IMR-90 (cell line): Measurements from ENCODE around the gene TMEM163.

ENCODE experiments used
- CEBPB ChIP-seq: IDR thresholded peaks from 2 replicates; pipeline ENCODE4 v1.6.1; 2012; ENCODE audit warnings: low read depth, low read length, improper control_type of control experiment
- MAZ ChIP-seq: IDR thresholded peaks from 2 replicates; pipeline ENCODE4 v1.6.1; 2012; ENCODE audit warnings: low read depth, mild to moderate bottlenecking, low read length, improper control_type of control experiment, moderate library complexity, borderline replicate concordance
- MXI1 ChIP-seq: IDR thresholded peaks from 2 replicates; pipeline ENCODE4 v1.6.1; 2012; ENCODE audit warnings: low read depth, mild to moderate bottlenecking, low read length, moderate library complexity, borderline replicate concordance
- NFE2L2 ChIP-seq: fragments of 150-350 bp; IDR thresholded peaks from 2 replicates; pipeline ENCODE4 v1.6.1; 2016; ENCODE audit warnings: low read depth, mild to moderate bottlenecking, low read length
- POLR2A ChIP-seq: IDR thresholded peaks from 2 replicates; pipeline ENCODE4 v1.6.1; 2012; ENCODE audit warnings: mild to moderate bottlenecking, low read depth, low read length
- RAD21 ChIP-seq: IDR thresholded peaks from 2 replicates; pipeline ENCODE4 v1.6.1; 2012; ENCODE audit warnings: low read length, improper control_type of control experiment
- RCOR1 ChIP-seq: IDR thresholded peaks from 2 replicates; pipeline ENCODE4 v1.6.1; 2012; ENCODE audit warnings: mild to moderate bottlenecking, low read length, improper control_type of control experiment; ENCODE audit not compliant: insufficient replicate concordance
- RFX5 ChIP-seq: IDR thresholded peaks from 2 replicates; pipeline ENCODE4 v1.8.0; 2012; ENCODE audit warnings: low read depth, mild to moderate bottlenecking, low read length, moderate library complexity
- SMC3 ChIP-seq: fragments of 150-350 bp; IDR thresholded peaks from 2 replicates; pipeline ENCODE4 v1.6.1; 2016; ENCODE audit warnings: low read depth, mild to moderate bottlenecking, antibody characterized with exemption, low read length, moderate library complexity
- TF ChIP-seq, protein P1 (sequence below): conservative IDR thresholded peaks from 2 replicates; pipeline ENCODE4 v1.5.1; 2012; ENCODE audit warnings: mild to moderate bottlenecking, low read depth, low read length, improper control_type of control experiment
- TF ChIP-seq, protein P2 (sequence below): fragments of 150-350 bp; IDR thresholded peaks from 2 replicates; pipeline ENCODE4 v1.6.1; 2017; ENCODE audit warnings: mild to moderate bottlenecking, antibody characterized with exemption, low read length, low read depth

DNA sequence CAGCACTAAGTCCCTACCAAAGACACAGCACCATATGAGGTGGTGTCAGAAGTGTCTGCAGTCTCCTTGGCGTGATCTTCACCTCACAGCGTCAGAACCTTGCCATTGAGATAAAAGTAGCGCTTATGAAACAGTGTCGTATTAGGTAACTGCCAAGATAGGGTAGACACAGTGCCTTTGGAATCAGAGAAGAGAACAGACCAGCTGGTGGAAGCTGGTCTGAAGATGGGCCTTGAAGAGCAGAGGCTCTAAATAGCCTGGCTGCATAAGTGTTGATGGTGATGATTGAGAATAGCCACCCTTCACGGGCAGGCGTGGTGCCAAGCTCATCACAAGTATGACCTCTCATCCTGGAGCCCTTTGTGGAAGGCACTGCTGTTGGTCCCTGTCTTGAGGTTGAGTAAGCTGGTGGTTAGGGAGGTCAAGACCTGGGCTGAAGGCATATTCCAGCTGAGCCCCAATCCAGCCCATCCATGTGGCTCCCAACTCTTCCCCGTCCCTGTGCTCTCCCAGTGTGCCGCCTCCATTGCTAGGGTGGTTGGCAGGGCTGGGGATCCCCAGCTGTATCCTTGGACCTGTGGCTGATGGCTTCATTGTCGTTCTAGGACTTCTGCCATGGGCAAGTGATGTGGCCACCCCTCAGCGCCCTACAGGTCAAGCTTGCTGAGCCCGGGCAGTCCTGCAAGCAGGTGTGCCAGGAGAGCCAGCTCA lies 277.5 kb downstream of the TMEM163 start:
- TF ChIP-seq, protein P1, sequence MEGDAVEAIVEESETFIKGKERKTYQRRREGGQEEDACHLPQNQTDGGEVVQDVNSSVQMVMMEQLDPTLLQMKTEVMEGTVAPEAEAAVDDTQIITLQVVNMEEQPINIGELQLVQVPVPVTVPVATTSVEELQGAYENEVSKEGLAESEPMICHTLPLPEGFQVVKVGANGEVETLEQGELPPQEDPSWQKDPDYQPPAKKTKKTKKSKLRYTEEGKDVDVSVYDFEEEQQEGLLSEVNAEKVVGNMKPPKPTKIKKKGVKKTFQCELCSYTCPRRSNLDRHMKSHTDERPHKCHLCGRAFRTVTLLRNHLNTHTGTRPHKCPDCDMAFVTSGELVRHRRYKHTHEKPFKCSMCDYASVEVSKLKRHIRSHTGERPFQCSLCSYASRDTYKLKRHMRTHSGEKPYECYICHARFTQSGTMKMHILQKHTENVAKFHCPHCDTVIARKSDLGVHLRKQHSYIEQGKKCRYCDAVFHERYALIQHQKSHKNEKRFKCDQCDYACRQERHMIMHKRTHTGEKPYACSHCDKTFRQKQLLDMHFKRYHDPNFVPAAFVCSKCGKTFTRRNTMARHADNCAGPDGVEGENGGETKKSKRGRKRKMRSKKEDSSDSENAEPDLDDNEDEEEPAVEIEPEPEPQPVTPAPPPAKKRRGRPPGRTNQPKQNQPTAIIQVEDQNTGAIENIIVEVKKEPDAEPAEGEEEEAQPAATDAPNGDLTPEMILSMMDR: no peak
- TF ChIP-seq, protein P2, sequence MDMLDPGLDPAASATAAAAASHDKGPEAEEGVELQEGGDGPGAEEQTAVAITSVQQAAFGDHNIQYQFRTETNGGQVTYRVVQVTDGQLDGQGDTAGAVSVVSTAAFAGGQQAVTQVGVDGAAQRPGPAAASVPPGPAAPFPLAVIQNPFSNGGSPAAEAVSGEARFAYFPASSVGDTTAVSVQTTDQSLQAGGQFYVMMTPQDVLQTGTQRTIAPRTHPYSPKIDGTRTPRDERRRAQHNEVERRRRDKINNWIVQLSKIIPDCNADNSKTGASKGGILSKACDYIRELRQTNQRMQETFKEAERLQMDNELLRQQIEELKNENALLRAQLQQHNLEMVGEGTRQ: no peak
- TF ChIP-seq RFX5 (no peak), SMC3 (no peak), POLR2A (no peak), CEBPB (no peak), RAD21 (no peak), MXI1 (no peak), RCOR1 (no peak), MAZ (no peak), NFE2L2 (no peak)
